Tibial nerve (tissue), 4 donors: ENCODE results near the gene JAKMIP1. TPM values are rescaled to one million over a fixed set of nuclear protein-coding genes. Genes with fewer than 3 reads are reported as not detected.

Source experiments
- DNase-seq, 2 donors: peaks; one replicate each; pipeline ENCODE4 v3.0.0-alpha.2; 2019; ENCODE audit warnings: low spot score in 2 of 2
- H3K27ac ChIP-seq, 4 donors: fragments of 200-600 bp; sonication (generic) in 3 of 4; one replicate each; pipeline ENCODE4 v1.5.1; 2017 to 2019; ENCODE audit warnings: mild to moderate bottlenecking in 1 of 4
- H3K27me3 ChIP-seq, 2 donors: fragments of 200-600 bp; sonication (generic) in 1 of 2; one replicate each; pipeline versions ENCODE4 v1.5.1 to v1.6.0; 2017 to 2019
- H3K36me3 ChIP-seq, 3 donors: fragments of 200-600 bp; sonication (generic); one replicate each; pipeline ENCODE4 v1.5.1; 2018 to 2019
- H3K4me1 ChIP-seq, 4 donors: fragments of 200-600 bp; sonication (generic) in 3 of 4; one replicate each; pipeline ENCODE4 v1.5.1; 2017 to 2019
- H3K4me3 ChIP-seq, 4 donors: fragments of 200-600 bp; sonication (generic) in 3 of 4; one replicate each; pipeline ENCODE4 v1.5.1; 2017 to 2019; ENCODE audit warnings: mild to moderate bottlenecking in 1 of 4, moderate library complexity in 1 of 4
- H3K9me3 ChIP-seq, 4 donors: fragments of 200-600 bp; sonication (generic) in 3 of 4; one replicate each; pipeline ENCODE4 v1.5.1; 2017 to 2019
- CTCF ChIP-seq, 5 experiments: fragments of 200-600 bp in 3 of 5; fragments of 450-650 bp in 2 of 5; sonication (generic) in 3 of 5; IDR thresholded peaks; one replicate each; pipeline ENCODE4 v1.5.1; 2016 to 2019; ENCODE audit warnings: antibody characterized with exemption in 5 of 5, mild to moderate bottlenecking in 3 of 5, moderate library complexity in 2 of 5
- EP300 ChIP-seq, 2 donors: sonication (generic); formaldehyde crosslinking; IDR thresholded peaks; one replicate each; pipeline ENCODE4 v1.6.1; 2017; ENCODE audit warnings: antibody characterized with exemption in 2 of 2, mild to moderate bottlenecking in 1 of 2
- POLR2A ChIP-seq, 2 donors: fragments of 450-650 bp; IDR thresholded peaks; one replicate each; pipeline ENCODE4 v1.6.1; 2017; ENCODE audit warnings: antibody characterized with exemption in 2 of 2, mild to moderate bottlenecking in 2 of 2, moderate library complexity in 2 of 2
- WGBS, 2 donors: methylation state at CpG; one replicate each; pipeline ENCODE4 v1.1.5; 2018; 5-methylcytosine and 5-hydroxymethylcytosine counted together
- total RNA-seq, 4 donors: library from RNA; depleted of rRNA; stranded (reverse); fragments of >200 nt; gene quantifications; one replicate each; pipeline ENCODE4 v1.1.0, GENCODE V29; 2016

Gene JAKMIP1
- total RNA-seq, 4 donors from 2014 or later, result 0.30 to 2.5 (median 1.2) TPM

GRCh38 chr4:6054162-6054922, 146.0 kb downstream of the JAKMIP1 start:
- Histone ChIP-seq H3K4me3 (no peak overlapping the region), H3K27ac (no peak overlapping the region), H3K9me3 (peaks cover 0 to 25% (median 6%) of the 10 kb centered on the region in 4 donors), H3K4me1 (no peaks in the 10 kb centered on the region), H3K36me3 (no peaks in the 10 kb centered on the region), H3K27me3 (no peaks in the 10 kb centered on the region)
- 73 to 77% methylated on average over 14 to 16 of the region's 16 CpGs for WGBS, 2 donors
- no peak for DNase-seq
- TF ChIP-seq CTCF (IDR thresholded peaks at IDR 0.05) (no peak), POLR2A (IDR thresholded peaks at IDR 0.05) (no peak), EP300 (IDR thresholded peaks at IDR 0.05) (no peak)

GRCh38 chr4:6052679-6053078, 147.7 kb downstream of the JAKMIP1 start:
- no peak overlapping the region for H3K27ac ChIP-seq
- 67 to 69% methylated on average over 6 of the region's 6 CpGs for WGBS, 2 donors
- H3K27me3 ChIP-seq, result no peaks in the 10 kb centered on the region
- no peak for TF ChIP-seq CTCF (IDR thresholded peaks at IDR 0.05)
- no peak for TF ChIP-seq EP300 (IDR thresholded peaks at IDR 0.05)
- no peak for TF ChIP-seq POLR2A (IDR thresholded peaks at IDR 0.05)
- peaks cover 0 to 9% (median 0%) of the 10 kb centered on the region in 4 donors for H3K9me3 ChIP-seq
- H3K4me3 ChIP-seq, result no peak overlapping the region
- H3K36me3 ChIP-seq, result no peaks in the 10 kb centered on the region
- no peak for DNase-seq
- H3K4me1 ChIP-seq, result no peaks in the 10 kb centered on the region

DNA sequence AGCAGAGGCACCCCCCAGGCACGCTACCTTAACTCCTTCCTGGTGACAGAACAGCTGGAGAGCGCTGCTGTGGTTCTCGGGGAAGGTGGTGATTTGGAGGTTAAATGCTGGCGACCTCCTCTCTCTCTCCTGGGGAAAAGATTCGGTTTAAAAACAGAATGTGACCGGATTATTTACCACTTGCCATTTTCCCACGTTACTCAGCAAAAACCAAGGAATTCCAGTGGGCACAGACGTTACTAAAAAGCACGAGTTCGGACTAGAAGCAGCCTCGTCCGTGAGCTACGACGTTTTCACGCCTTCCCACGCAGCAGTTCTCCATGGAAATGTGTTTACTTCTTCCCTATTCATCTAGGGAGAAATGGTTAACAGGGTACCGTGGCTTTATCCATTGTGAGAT, 149.8 kb downstream of the JAKMIP1 start:
- Histone ChIP-seq H3K27ac (no peak overlapping the region), H3K27me3 (no peaks in the 10 kb centered on the region), H3K36me3 (no peaks in the 10 kb centered on the region), H3K4me3 (no peak overlapping the region), H3K4me1 (no peaks in the 10 kb centered on the region), H3K9me3 (no peaks in the 10 kb centered on the region)
- WGBS, 2 donors, result 43 to 47% methylated on average over 17 of the region's 17 CpGs
- DNase-seq, result no peak
- TF ChIP-seq CTCF (IDR thresholded peaks at IDR 0.05) (no peak), EP300 (IDR thresholded peaks at IDR 0.05) (no peak), POLR2A (IDR thresholded peaks at IDR 0.05) (no peak)

- H3K27ac ChIP-seq, result no peak overlapping the region
- no peaks in the 10 kb centered on the region for H3K9me3 ChIP-seq
- no peaks in the 10 kb centered on the region for H3K27me3 ChIP-seq
- no peak for DNase-seq
- 52 to 57% methylated on average over 8 of the region's 8 CpGs for WGBS, 2 donors
- H3K4me1 ChIP-seq, result no peaks in the 10 kb centered on the region
- no peaks in the 10 kb centered on the region for H3K36me3 ChIP-seq
- TF ChIP-seq CTCF (IDR thresholded peaks at IDR 0.05) (no peak), EP300 (IDR thresholded peaks at IDR 0.05) (no peak), POLR2A (IDR thresholded peaks at IDR 0.05) (no peak)
- no peak overlapping the region for H3K4me3 ChIP-seq
Observed at GRCh38 chr4:6049985-6050384, 150.4 kb downstream of the JAKMIP1 start.

- Histone ChIP-seq H3K9me3 (no peaks in the 10 kb centered on the region), H3K27ac (no peak overlapping the region)
- WGBS, 2 donors, result 84 to 90% methylated on average over 12 of the region's 12 CpGs
Observed at GRCh38 chr4:6049278-6049677, 151.1 kb downstream of the JAKMIP1 start.

More at GRCh38 chr4:6049278-6049677, 151.1 kb downstream of the JAKMIP1 start:
- no peak overlapping the region for H3K4me3 ChIP-seq
- no peak for TF ChIP-seq CTCF (IDR thresholded peaks at IDR 0.05)
- TF ChIP-seq POLR2A (IDR thresholded peaks at IDR 0.05), result no peak
- DNase-seq, result no peak
- peaks cover 0 to under 1% of the 10 kb centered on the region in 2 donors for H3K27me3 ChIP-seq
- H3K36me3 ChIP-seq, result no peaks in the 10 kb centered on the region
- no peaks in the 10 kb centered on the region for H3K4me1 ChIP-seq
